Measurements from ENCODE around the gene BRMS1.

Gene BRMS1

GRCh38 chr11:66332371-66333219 is 12.3 kb downstream of the BRMS1 start:
- H3K27me3 ChIP-seq (ENCODE audit: control insufficient read depth, insufficient read depth, low read length) = no peaks in the 10 kb centered on the region
- H3K9ac ChIP-seq (ENCODE audit: low read length) = no peak overlapping the region
- no peak overlapping the region for H3K4me3 ChIP-seq (ENCODE audit: low read length)
- H3K36me3 ChIP-seq (ENCODE audit: control insufficient read depth, insufficient read depth, low read length) = no peaks in the 10 kb centered on the region
- peaks cover 34% of the 10 kb centered on the region for H3K4me1 ChIP-seq (ENCODE audit: control insufficient read depth, insufficient read depth, low read length)
- no peaks in the 10 kb centered on the region for H3K9me3 ChIP-seq (ENCODE audit: control insufficient read depth, low read length)

- Histone ChIP-seq H3K27me3 (ENCODE audit: control insufficient read depth, insufficient read depth, low read length) (no peaks in the 10 kb centered on the region), H3K36me3 (ENCODE audit: control insufficient read depth, insufficient read depth, low read length) (no peaks in the 10 kb centered on the region), H3K4me1 (ENCODE audit: control insufficient read depth, insufficient read depth, low read length) (peaks cover 32% of the 10 kb centered on the region), H3K4me3 (ENCODE audit: low read length) (no peak overlapping the region), H3K9me3 (ENCODE audit: control insufficient read depth, low read length) (no peaks in the 10 kb centered on the region), H3K9ac (ENCODE audit: low read length) (no peak overlapping the region)
Observed at GRCh38 chr11:66331542-66332370, 13.1 kb downstream of the BRMS1 start.

- H3K4me3 ChIP-seq (ENCODE audit: low read length) = no peak overlapping the region
Observed at GRCh38 chr11:66330931-66331330, 14.0 kb downstream of the BRMS1 start.

GRCh38 chr11:66329165-66329673 is 15.7 kb downstream of the BRMS1 start:
- Histone ChIP-seq H3K4me3 (ENCODE audit: low read length) (no peak overlapping the region), H3K36me3 (ENCODE audit: control insufficient read depth, insufficient read depth, low read length) (no peaks in the 10 kb centered on the region), H3K27me3 (ENCODE audit: control insufficient read depth, insufficient read depth, low read length) (no peaks in the 10 kb centered on the region), H3K9ac (ENCODE audit: low read length) (no peak overlapping the region), H3K4me1 (ENCODE audit: control insufficient read depth, insufficient read depth, low read length) (peaks cover 15% of the 10 kb centered on the region), H3K9me3 (ENCODE audit: control insufficient read depth, low read length) (no peaks in the 10 kb centered on the region)

More at GRCh38 chr11:66330931-66331330, 14.0 kb downstream of the BRMS1 start:
- H3K27me3 ChIP-seq (ENCODE audit: control insufficient read depth, insufficient read depth, low read length) = no peaks in the 10 kb centered on the region
- H3K9me3 ChIP-seq (ENCODE audit: control insufficient read depth, low read length) = no peaks in the 10 kb centered on the region
- H3K4me1 ChIP-seq (ENCODE audit: control insufficient read depth, insufficient read depth, low read length) = peaks cover 25% of the 10 kb centered on the region
- H3K36me3 ChIP-seq (ENCODE audit: control insufficient read depth, insufficient read depth, low read length) = no peaks in the 10 kb centered on the region
- H3K9ac ChIP-seq (ENCODE audit: low read length) = no peak overlapping the region

- Histone ChIP-seq H3K27me3 (ENCODE audit: control insufficient read depth, insufficient read depth, low read length) (no peaks in the 10 kb centered on the region), H3K9ac (ENCODE audit: low read length) (peak overlapping the region; percentile 37), H3K9me3 (ENCODE audit: control insufficient read depth, low read length) (no peaks in the 10 kb centered on the region), H3K4me3 (ENCODE audit: low read length) (no peak overlapping the region), H3K36me3 (ENCODE audit: control insufficient read depth, insufficient read depth, low read length) (no peaks in the 10 kb centered on the region), H3K4me1 (ENCODE audit: control insufficient read depth, insufficient read depth, low read length) (peaks cover 15% of the 10 kb centered on the region)
Observed at GRCh38 chr11:66328302-66329144, 16.4 kb downstream of the BRMS1 start.

- Histone ChIP-seq H3K4me3 (ENCODE audit: low read length) (no peak overlapping the region), H3K27me3 (ENCODE audit: control insufficient read depth, insufficient read depth, low read length) (no peaks in the 10 kb centered on the region), H3K36me3 (ENCODE audit: control insufficient read depth, insufficient read depth, low read length) (no peaks in the 10 kb centered on the region), H3K4me1 (ENCODE audit: control insufficient read depth, insufficient read depth, low read length) (peaks cover 15% of the 10 kb centered on the region), H3K9ac (ENCODE audit: low read length) (no peak overlapping the region), H3K9me3 (ENCODE audit: control insufficient read depth, low read length) (no peaks in the 10 kb centered on the region)
Observed at GRCh38 chr11:66328031-66328301, 16.9 kb downstream of the BRMS1 start.

- peaks cover 15% of the 10 kb centered on the region for H3K4me1 ChIP-seq (ENCODE audit: control insufficient read depth, insufficient read depth, low read length)
- H3K9ac ChIP-seq (ENCODE audit: low read length) = no peak overlapping the region
- H3K4me3 ChIP-seq (ENCODE audit: low read length) = no peak overlapping the region
Observed at GRCh38 chr11:66327171-66328030, 17.5 kb downstream of the BRMS1 start.

GRCh38 chr11:66326261-66327111 is 18.4 kb downstream of the BRMS1 start:
- Histone ChIP-seq H3K4me3 (ENCODE audit: low read length) (no peak overlapping the region), H3K9ac (ENCODE audit: low read length) (no peak overlapping the region), H3K4me1 (ENCODE audit: control insufficient read depth, insufficient read depth, low read length) (peaks cover 15% of the 10 kb centered on the region), H3K9me3 (ENCODE audit: control insufficient read depth, low read length) (no peaks in the 10 kb centered on the region), H3K27me3 (ENCODE audit: control insufficient read depth, insufficient read depth, low read length) (no peaks in the 10 kb centered on the region), H3K36me3 (ENCODE audit: control insufficient read depth, insufficient read depth, low read length) (no peaks in the 10 kb centered on the region)

More at GRCh38 chr11:66327171-66328030, 17.5 kb downstream of the BRMS1 start:
- no peaks in the 10 kb centered on the region for H3K27me3 ChIP-seq (ENCODE audit: control insufficient read depth, insufficient read depth, low read length)
- H3K9me3 ChIP-seq (ENCODE audit: control insufficient read depth, low read length) = no peaks in the 10 kb centered on the region
- no peaks in the 10 kb centered on the region for H3K36me3 ChIP-seq (ENCODE audit: control insufficient read depth, insufficient read depth, low read length)

- H3K9me3 ChIP-seq (ENCODE audit: control insufficient read depth, low read length) = no peaks in the 10 kb centered on the region
- no peak overlapping the region for H3K4me3 ChIP-seq (ENCODE audit: low read length)
- H3K36me3 ChIP-seq (ENCODE audit: control insufficient read depth, insufficient read depth, low read length) = no peaks in the 10 kb centered on the region
- no peak overlapping the region for H3K9ac ChIP-seq (ENCODE audit: low read length)
- H3K27me3 ChIP-seq (ENCODE audit: control insufficient read depth, insufficient read depth, low read length) = no peaks in the 10 kb centered on the region
- H3K4me1 ChIP-seq (ENCODE audit: control insufficient read depth, insufficient read depth, low read length) = peaks cover 15% of the 10 kb centered on the region
Observed at GRCh38 chr11:66325263-66325671, 19.6 kb downstream of the BRMS1 start.

- Histone ChIP-seq H3K27me3 (ENCODE audit: control insufficient read depth, insufficient read depth, low read length) (no peaks in the 10 kb centered on the region), H3K4me3 (ENCODE audit: low read length) (no peak overlapping the region), H3K4me1 (ENCODE audit: control insufficient read depth, insufficient read depth, low read length) (peaks cover 15% of the 10 kb centered on the region), H3K36me3 (ENCODE audit: control insufficient read depth, insufficient read depth, low read length) (no peaks in the 10 kb centered on the region), H3K9me3 (ENCODE audit: control insufficient read depth, low read length) (no peaks in the 10 kb centered on the region), H3K9ac (ENCODE audit: low read length) (no peak overlapping the region)
Observed at GRCh38 chr11:66324664-66325063, 20.2 kb downstream of the BRMS1 start.

Measured in mucosa of stomach (tissue), 1 donor.